Mesenteric fat pad (tissue), 1 donor: ENCODE results near the gene GRAMD1C. TPM values are rescaled to one million over a fixed set of nuclear protein-coding genes. Genes with fewer than 3 reads are reported as not detected.
"Not testable (repeated sequence)": the region's sequence is repeated elsewhere in the genome, so short reads cannot be mapped to it uniquely, and the experiment has no call there.

Experiments used
- DNase-seq: peaks from one replicate; pipeline ENCODE4 v3.0.0-alpha.2; 2020; ENCODE audit warnings: low spot score
- long read RNA-seq: library from polyadenylated mRNA; unstranded; transcript quantifications from one replicate; pipeline ENCODE4 v2.0.0, GENCODE V29; 2020
- total RNA-seq: library from RNA; stranded (reverse); fragmentation: NEBNext Ultra II Directional; extraction: Animal tissue kit (Norgen Biotek cat#: 25700); gene quantifications from one replicate; pipeline ENCODE4 v1.2.1, GENCODE V29; 2021
- donor health status: DM: yes; HTN: yes; CAD: no.

Gene GRAMD1C
- total RNA-seq = 1.8 TPM
- long read RNA-seq, partial matches to known transcripts = 1 of 1 reads
- long read RNA-seq, other reads (novel, unspliced or antisense) = 0 of 1 reads

DNA sequence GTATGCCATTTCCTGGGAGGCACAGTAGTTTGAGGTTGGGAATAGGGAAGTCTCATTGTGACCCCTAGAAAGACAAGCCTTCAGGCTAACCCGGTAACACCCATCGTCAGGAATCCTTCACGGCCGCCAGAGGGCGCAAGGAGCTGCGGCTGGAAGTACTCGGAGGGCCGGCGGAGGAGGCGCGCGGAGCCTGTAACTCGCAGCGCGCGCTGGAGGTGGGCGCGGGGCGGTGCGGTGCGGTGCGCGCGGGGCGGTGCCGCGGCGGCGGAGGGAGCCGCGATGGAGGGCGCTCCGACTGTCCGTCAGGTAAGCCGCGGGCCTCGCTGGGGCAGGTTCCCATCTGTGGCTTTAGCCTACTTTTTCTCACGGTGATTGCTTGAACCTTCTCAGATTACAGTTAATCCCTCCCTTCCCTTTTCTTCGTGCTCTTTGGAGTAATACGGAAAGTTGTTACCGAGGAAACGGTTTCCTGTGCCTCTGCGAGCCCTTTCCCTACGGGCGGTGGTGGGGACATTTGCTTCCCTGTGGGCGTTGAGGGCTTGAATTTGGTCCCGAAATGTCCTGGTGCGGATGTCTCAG, at the start of gene GRAMD1C:
Gene GRAMD1C (plus strand): TSS at position 158 of the 579 bp plus-strand sequence. CDS start 122 bp downstream, at position 280.
- DNase-seq = peak; percentile 93

DNA sequence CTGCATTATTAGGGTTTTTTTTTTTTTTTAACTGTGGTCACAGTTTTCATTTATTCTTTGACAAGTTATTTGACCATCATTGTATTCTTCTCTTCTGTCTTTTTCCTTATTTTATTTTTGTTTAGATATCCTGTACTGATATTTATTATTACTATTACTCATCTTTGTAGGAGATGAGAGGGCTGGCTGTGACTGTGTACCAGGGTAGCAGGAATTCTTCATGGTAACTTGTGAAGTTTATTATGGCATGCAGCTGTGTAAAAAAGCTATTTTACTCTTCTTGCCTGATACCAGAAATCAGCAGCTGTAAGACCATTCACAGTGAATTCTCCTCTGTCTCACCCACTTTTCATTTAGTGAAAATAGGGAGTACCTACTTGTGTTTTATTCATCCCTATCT, 47.2 kb upstream of the GRAMD1C start:
- DNase-seq = no peak

DNA sequence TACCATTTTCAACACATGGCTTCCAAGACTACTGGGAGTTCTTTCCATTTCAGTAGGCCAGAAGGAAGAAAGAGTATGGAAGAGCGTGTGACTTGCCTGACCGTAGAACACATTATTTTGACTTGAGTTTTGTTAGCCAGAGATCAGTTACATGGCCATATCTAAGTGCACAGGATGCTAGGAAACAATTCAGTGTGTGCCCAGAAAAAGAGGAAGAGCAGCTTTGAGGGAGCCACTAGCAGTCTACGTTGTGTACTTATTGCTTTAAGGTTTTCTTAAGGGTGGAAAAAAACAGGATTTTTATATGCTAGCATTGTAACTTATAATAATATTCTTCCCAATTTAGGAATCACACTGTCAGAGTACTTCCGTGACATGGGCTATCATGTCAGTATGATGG, 44.1 kb upstream of the GRAMD1C start:
- no peak for DNase-seq

DNA sequence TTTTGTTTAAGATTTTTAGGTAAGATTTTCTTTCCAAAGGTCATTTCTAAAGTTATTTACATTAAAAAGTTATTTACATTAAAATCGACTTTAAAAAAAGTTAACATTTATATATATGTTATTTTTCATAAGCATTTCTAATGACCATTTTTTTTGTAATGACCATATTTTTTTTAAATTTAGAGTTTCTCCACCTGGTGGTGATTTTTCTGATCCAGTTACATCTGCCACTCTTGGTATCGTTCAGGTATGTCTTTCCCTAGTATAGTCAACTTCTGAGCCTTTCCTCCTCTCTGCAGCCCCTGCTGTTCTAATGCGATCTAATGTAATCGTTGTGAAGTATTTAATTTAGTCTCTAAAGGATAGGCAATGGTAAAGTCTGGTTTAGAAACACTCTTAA, 42.9 kb upstream of the GRAMD1C start:
- DNase-seq = no peak

DNA sequence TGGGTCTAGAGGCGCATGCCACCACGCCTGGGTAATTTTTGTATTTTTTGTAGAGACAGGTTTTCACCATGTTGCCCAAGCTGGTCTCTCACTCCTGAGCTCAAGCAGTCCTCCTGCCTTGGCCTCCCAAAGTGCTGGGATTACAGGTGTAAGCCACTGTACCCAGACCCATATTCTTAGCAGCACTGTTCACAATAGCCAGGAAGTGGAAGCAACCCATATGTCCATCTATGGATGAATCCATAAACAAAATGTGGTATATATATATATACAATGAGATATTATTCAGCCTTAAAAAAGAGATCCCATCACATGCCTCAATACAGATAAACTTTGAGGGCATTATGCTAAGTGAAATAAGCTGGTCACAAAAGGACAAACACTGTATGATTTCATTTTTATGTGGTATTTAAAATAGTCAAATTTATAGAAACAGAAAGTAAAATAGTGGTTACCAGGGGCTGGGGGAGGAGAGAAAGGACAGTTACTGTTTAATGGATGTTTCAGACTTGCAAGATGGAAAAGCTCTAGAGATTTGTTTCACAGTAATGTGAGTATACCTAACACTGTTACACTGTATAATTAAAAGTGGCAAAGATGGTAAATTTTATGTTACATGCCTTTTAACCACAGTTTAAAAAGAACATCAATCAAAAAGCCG, 35.7 kb upstream of the GRAMD1C start:
- no peak for DNase-seq

DNA sequence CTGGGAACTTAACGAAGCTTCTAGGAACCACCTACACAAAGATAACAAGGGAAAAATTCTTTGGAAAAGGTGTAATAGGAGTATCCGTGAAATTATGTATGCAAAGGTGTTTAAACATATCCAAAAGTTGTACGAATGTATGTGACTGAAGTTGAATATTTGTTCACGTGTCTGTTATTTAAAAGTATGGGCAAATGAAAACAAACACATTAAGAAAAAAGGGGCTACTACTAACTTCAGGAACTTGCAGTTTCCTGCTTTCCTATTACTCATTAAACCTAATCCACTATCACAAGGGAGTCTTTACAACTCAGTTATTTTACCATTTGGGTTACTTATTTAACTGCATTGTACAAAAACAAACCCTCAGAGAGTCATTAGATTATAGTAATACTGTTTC, 33.9 kb upstream of the GRAMD1C start:
- DNase-seq = no peak

DNA sequence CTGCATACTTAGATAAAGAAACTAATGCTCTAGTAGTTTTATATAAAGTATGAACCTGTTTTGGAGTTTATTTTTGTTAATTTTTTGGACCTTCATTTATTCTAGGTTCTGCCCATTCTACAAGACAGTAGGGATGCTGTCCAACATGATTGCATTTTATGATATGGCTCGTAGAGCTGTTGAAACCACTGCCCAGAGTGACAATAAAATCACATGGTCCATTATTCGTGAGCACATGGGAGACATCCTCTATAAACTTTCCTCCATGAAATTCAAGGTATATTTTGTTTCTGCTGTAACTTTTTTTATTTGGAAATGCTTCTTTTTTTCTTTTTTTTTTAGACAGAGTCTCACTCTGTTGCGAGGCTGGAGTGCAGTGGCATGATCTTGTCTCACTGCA, 33.3 kb upstream of the GRAMD1C start:
- no peak for DNase-seq

DNA sequence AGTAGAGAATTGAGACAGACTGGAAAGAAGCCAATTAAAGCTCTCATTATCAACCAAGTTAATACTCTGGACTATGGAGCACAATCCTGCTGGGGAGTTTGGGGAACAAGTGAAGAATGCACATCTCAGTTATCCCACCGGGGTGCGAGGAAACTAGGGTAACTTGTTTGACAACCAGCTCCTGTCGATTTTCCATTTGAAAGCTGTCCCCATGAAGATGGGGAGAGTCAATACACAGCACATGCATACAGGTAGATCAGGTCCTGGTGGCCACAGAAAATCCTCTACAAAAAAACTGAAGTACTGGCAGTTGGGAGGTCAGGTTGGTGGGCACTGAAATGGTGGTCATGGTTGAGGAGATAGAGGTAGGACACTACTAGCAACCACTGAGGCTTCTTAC, 25.7 kb upstream of the GRAMD1C start:
- no peak for DNase-seq

DNA sequence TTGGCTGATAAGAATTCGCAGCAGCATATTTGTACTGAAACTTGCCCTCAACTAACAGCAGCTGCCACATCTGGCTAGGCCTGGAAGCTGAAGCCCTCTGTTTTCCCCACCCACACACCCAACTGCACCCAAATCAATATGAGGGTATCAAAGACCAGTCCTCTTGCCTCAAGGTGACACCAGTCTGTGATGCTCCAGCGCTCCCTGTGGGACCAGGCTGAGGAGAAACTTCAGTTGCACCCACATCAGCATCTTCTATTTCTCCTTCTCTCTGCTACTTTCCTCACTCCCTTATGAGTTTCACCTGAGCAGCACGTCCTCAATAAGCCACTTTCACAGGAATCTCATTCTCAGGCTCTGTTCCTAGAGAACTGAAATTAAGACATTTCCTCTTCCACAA, 18.7 kb upstream of the GRAMD1C start:
- DNase-seq = no peak

DNA sequence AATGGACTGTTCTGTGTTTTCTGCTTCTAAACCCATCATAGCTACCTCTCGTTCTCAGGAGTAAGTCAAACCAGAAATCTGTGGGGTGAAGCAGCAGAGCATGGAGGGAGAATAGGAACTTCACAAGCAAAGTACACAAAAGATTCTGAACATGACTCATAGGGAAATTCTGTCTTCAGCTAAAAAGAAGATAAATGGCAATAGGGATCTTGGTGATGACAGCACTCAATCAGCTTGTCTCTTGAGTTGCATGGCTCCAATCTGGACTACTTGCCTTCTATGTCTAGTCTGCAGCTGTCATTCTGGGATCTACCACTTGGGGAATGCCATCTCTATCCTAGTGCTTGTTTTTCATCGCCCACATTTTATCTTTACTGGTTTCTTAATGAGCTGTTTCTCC, 13.5 kb upstream of the GRAMD1C start:
- DNase-seq = no peak

DNA sequence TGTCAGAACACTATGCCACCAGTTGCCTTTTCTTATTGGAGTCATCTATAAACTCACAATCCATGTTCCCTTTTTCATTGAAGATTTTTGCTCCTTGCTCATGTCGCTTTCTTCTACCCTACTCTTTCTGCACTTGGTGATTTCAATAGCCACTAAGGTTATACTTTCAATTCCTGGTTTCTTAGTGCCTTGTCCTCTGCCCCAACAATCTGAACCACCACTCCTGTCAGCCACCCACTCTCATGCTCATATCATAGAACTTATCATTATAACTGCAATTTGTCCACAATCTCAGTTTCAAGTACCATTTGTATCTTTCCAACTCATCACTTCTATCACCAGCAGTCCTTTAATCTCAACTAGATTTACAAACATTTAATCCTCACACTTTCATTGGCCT, 10.0 kb upstream of the GRAMD1C start:
- no peak for DNase-seq

DNA sequence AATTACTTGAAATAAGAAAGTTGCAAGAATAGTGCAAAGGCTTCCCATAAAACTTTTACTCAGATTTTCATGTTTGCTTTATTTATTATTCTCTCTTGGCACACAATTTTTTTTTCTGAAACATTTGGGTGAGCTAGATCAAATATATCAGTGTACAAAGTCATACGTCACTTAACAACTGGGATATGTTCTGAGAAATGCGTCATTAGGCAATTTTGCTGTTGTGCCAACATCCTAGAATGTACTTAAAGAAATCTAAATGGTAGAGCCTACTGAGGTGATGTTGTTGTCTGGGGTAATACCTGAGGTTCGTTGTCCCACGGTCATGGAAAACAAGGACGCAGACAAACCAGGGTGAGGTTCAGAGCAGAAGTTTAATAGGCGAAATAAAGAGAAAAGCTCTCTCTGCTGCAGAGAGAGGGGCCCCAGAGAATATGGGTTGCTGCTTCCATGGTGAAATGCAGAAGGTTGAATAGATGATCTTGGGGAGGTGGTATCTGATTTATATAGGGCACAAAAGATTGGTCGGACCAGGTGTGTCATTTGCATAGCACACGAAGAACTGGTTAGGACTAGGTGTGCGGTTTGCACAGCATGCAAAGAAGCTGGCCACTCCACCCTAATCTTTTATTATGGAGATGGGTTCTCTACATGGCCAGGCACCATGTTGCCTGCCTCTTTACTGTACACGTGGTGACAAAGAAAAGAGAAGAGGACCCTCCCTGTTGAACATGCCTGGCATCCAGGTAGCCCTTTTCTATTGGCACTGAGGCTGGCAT, 8.8 kb upstream of the GRAMD1C start:
- DNase-seq = no peak

DNA sequence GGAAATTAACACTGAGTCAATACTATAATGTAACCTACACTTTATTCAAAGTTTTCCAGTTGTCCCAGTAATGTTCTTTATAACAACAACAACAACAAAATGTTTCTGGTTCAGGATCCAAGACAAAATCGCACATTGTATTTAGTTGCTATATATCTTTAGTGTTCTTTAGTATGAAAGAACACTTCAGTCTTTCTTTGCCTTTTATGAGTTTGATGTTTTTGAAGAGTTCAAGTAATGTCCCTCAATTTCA, 7.6 kb upstream of the GRAMD1C start:
- no peak for DNase-seq

DNA sequence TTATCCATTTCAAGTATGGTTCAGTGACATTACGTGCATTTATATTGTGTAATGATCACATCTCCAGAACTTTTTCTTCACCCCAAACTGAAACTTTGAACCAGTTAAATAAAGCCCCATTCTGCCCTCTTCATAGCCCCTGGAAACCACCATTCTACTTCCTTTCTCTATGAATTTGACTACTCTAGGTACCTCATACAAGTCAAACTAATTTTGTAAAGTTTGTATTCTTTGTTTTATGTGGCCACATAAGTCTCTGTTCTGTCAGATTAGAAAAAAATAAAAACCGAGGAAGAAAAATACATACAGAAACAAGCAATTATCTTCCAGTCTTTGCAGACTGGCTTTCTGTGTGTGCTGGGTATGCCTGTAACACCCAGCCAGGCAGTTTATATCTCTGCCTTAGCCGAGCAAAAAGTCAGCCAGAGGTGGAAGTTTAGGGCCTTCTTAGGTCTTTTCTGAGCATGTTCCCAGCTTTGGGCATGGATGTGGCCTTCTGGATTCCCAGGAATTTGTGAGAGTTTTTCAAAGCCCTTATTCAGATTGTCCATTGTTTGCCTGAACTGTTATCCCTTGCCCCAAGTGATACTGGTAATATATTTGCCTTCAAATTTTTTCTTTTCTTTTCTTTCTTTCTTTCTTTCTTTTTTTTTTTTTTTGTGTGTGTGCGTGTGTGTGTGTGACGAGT, 6.0 kb upstream of the GRAMD1C start:
- no peak for DNase-seq

DNA sequence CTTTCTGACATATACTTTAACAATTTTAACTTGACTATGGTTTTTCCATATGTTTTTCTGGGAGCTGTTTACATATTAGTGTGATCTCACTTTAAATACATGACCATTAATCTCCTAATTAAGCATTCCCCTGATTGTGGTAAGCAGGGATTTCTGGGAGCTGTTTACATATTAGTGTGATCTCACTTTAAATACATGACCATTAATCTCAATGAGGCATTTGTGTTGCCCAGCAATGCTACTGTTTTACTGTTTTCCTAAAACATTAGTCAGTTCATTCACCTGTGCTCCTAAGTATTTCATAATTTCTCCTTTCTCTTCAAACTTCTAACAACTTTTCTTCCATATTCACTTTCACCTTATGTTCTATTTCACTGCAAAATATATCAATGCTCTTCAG, 3.6 kb upstream of the GRAMD1C start:
- no peak for DNase-seq

DNA sequence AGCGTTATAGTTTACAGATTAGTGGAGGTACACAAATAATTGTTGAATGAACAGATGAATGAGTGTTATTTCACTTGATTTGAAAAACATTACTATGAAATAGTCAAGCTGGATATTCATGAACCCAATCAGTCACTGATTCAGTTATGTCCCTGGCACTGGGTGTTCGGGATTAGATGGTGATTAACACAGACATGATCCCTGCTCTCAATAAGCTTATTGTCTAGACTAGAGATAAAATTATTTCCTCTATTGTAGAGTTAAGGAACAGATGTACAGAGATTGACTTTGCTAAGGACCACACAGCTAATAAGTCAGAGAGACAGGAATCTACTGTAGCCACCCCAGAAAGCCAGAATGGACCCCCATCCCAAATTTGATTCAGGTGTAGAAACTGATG, 963 bp downstream of the GRAMD1C start:
- no peak for DNase-seq

DNA sequence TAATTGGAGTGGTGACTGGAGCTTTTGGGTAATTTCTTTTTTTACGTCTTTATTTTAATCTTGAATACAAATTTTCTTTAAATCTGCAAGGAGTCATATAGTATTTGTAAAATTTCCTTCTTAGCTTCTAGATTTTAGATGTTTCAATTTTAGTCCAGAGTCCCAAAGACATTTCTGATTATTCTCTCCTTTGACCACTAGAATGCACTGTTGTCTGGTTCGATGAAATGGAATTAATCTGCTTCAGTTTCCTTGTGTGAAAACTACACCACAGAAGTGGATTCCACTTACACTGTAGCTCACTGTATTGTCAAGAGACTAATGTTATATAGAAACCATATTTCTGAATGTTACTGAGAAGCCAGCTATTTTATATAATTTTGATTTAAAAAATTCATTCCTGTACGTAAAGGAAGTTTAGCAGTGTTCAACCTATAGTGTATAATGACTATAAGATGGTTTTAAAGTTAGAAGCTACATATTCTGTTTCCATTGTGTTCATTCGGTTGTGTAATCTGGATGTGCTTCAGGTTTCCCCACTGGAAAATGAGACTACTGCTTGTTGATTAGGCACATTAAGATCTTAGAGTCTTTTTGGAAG, 6.1 kb downstream of the GRAMD1C start:
- DNase-seq = no peak

DNA sequence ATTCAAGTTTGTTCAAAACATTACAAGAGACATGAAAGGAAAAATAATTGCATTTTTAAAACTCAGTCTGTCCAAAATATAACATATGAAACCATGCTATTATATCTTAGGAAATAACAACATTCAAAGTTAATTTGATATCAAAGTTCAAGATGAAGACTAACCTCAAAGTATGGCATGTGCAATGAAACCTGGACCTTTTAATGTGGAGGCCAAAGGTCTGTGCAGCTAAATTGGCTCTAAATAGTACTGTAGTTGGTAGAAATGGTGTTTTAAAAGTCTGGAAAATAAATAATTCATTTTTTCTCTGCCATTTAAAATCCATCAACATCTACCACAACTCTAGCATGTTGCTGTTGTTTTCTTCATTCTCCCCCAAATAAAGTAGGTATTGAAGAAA, 8.7 kb downstream of the GRAMD1C start:
- DNase-seq = no peak

DNA sequence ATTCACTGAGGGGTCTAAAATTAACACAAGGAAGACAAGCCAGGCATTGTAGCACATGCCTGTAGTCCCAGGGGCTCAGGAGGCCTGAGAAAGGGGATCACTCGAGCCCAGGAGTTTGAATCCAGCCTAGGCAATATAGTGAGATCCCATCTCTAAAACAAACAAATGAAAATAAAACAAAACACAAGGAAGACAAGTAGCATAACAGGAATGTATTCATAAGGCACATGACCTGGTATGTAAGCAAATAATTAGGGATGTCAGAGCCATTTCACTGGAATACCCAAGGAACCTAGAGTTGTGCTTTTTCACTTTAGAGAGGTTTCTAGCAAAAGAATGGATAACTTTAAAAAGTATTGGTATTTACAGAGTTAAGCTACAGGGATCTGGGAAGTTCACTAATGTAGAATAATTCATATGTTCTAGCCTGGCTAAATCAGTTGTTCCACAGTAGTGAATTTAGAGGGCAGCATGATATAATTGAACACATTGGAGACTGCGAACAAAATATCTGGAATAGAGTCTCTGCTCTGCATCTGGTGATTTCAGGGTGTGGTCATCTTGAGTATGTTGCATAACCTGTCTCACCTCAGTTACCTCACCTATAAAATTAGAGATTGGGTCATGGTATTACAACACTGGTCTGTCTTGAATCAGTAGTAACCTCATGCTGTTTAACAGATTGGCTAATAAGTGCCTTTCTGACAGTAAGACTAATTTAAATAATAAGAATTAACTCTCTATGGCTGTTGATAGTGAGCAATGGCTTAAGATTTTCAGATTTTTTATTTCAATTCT, 9.3 kb downstream of the GRAMD1C start:
- DNase-seq = no peak

DNA sequence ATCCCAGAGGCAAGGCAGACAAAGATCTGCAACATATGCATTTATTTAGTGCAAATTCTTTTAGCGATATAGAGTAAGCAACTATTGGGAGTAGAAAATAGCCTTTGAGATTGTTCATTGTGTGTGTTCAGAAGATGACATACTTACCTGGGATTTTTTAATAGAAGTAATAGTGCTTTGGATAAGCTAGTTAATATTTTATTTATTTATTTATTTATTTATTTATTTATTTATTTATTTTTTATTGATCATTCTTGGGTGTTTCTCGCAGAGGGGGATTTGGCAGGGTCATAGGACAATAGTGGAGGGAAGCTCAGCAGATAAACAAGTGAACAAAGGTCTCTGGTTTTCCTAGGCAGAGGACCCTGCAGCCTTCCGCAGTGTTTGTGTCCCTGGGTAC, 10.5 kb downstream of the GRAMD1C start:
- DNase-seq = not testable (repeated sequence)

DNA sequence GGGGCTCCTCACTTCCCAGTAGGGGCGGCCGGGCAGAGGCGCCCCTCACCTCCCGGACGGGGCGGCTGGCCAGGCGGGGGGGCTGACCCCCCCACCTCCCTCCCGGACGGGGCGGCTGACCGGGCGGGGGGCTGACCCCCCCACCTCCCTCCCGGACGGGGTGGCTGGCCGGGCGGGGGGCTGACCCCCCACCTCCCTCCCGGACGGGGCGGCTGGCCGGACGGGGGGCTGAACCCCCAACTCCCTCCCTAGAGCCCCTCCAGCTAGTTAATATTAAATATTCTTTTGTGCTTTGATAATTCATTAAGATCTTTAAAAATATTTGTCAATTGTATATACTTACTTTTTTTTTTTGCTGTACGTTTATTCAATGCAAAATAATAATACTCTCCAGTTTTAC, 11.3 kb downstream of the GRAMD1C start:
- not testable (repeated sequence) for DNase-seq
